Neural crest cell (in vitro differentiated cells): ENCODE measurements around the gene DDX10. TPM values are rescaled to one million over a fixed set of nuclear protein-coding genes. Genes with fewer than 3 reads are reported as not detected.

Experiments
- DNase-seq: peaks from one replicate; pipeline ENCODE4 v3.0.0; 2021; ENCODE audit warnings: low read depth, mixed read lengths, low spot score
- H3K27ac Mint-ChIP-seq: one replicate; pipeline ENCODE4 v1.8.0; 2021; ENCODE audit warnings: mild to moderate bottlenecking, mixed read lengths; ENCODE audit not compliant: unreplicated experiment
- H3K27me3 Mint-ChIP-seq: 2 replicates; pipeline ENCODE4 v1.8.0; 2021; ENCODE audit warnings: low read depth, mild to moderate bottlenecking, mixed read lengths
- H3K36me3 Mint-ChIP-seq: 2 replicates; pipeline ENCODE4 v1.8.0; 2021; ENCODE audit warnings: low read depth, mild to moderate bottlenecking, mixed read lengths
- H3K4me1 Mint-ChIP-seq: 2 replicates; pipeline ENCODE4 v1.8.0; 2021; ENCODE audit warnings: mixed read lengths
- H3K4me3 Mint-ChIP-seq: one replicate; pipeline ENCODE4 v1.8.0; 2021; ENCODE audit warnings: mild to moderate bottlenecking, mixed read lengths
- H3K9me3 Mint-ChIP-seq: 2 replicates; pipeline ENCODE4 v1.8.0; 2021; ENCODE audit warnings: mixed read lengths
- total RNA-seq: library from RNA; stranded (reverse); gene quantifications from 2 replicates; pipeline ENCODE4 v1.2.1, GENCODE V29; 2021
- TF ChIP-seq, protein P1 (sequence below): fragments of 200-600 bp; sonication (generic); conservative IDR thresholded peaks from 2 replicates; pipeline ENCODE4 v1.5.0; 2021; ENCODE audit warnings: antibody characterized with exemption, mild to moderate bottlenecking

DDX10 gene
- total RNA-seq, 1 donor from 2014 or later, result 38.5 TPM

DNA sequence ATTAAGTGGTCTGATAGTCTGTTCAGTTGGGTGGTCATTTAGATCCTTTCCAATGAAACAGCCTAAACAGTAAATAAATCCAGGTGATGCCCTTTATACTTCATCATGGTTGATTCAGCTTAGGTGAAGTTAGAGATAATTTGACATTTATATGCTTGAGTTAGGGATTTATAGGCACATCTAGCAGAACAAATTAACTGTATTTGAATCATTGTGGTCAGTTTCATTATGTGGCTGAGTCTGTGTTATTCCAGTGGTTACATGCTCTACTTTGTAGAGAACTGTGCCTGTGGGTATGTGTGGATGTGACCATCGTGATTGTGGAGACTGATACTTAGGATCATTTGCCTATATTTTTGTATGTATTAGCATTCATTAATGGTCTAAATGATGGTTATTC is 194.6 kb downstream of the DDX10 start:
- Mint-ChIP-seq H3K4me3 (no peak overlapping the region), H3K27ac (no peak overlapping the region), H3K9me3 (no peaks in the 10 kb centered on the region), H3K4me1 (no peaks in the 10 kb centered on the region), H3K27me3 (no peaks in the 10 kb centered on the region), H3K36me3 (no peaks in the 10 kb centered on the region)
- TF ChIP-seq, protein P1, sequence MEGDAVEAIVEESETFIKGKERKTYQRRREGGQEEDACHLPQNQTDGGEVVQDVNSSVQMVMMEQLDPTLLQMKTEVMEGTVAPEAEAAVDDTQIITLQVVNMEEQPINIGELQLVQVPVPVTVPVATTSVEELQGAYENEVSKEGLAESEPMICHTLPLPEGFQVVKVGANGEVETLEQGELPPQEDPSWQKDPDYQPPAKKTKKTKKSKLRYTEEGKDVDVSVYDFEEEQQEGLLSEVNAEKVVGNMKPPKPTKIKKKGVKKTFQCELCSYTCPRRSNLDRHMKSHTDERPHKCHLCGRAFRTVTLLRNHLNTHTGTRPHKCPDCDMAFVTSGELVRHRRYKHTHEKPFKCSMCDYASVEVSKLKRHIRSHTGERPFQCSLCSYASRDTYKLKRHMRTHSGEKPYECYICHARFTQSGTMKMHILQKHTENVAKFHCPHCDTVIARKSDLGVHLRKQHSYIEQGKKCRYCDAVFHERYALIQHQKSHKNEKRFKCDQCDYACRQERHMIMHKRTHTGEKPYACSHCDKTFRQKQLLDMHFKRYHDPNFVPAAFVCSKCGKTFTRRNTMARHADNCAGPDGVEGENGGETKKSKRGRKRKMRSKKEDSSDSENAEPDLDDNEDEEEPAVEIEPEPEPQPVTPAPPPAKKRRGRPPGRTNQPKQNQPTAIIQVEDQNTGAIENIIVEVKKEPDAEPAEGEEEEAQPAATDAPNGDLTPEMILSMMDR, result no peak
- DNase-seq, result no peak

DNA sequence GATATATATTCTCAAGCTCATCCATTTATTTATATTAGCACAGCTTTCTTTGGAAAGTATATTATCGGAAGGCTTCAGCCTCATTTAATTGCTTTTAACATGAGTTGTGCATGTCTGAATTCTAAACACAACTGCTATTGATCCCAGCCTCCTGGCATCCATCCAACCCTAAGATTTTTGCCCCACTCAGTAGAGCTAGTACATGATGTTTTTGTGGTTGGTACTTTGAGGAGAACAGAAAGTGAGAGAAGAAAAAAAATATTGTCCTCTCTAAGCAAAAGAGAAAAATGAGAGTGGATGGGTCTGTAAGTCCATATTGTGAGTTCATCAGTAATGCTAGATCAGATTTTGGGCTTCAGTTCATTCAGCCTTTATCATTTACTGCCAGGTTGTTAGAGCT is 198.7 kb downstream of the DDX10 start:
- H3K9me3 Mint-ChIP-seq, result no peaks in the 10 kb centered on the region
- H3K27ac Mint-ChIP-seq, result no peak overlapping the region
- H3K4me3 Mint-ChIP-seq, result no peak overlapping the region
- H3K27me3 Mint-ChIP-seq, result no peaks in the 10 kb centered on the region
- no peak for DNase-seq
- H3K4me1 Mint-ChIP-seq, result no peaks in the 10 kb centered on the region
- TF ChIP-seq, protein P1, result no peak
- H3K36me3 Mint-ChIP-seq, result no peaks in the 10 kb centered on the region

DNA sequence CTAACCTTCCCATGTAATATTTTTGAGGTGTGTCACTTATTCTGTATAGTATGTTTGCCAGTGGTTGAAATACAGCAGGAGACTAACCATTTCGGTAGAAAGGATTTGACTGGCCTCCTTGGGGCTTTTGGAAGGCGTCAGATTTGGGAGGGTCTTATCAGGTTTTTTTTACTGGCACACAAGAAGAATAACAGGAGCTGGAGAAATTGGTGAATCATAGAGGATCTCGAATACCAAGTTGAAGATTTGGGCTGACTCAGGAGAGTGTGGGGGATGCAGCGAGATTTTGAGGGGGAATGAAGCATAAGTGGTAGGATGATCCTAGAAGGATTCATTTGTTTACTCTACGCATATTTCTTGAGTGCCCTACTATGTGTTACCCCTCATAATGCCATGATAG is 200.5 kb downstream of the DDX10 start:
- Mint-ChIP-seq H3K36me3 (no peaks in the 10 kb centered on the region), H3K4me1 (no peaks in the 10 kb centered on the region), H3K27me3 (no peaks in the 10 kb centered on the region), H3K27ac (no peak overlapping the region), H3K4me3 (no peak overlapping the region), H3K9me3 (no peaks in the 10 kb centered on the region)
- TF ChIP-seq, protein P1, result no peak
- DNase-seq, result no peak

DNA sequence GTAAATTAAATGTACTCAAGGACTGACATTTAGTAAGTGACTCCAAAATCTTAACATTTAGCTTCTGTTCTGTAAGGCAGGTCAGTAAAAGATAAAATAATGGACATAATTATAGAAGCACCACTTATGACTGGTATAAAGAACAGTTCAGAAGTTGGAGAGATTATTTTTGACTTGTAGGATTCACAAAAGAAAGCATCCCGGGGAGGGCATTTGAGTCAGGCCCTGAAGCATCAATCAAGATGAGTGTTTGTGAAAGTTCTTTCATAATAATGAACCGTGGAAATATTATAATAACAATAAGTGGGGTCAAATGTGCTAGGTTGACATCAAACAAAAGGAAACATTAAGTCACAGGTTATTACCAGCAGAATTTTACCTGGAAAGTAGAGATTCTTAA is 201.9 kb downstream of the DDX10 start:
- Mint-ChIP-seq H3K27me3 (no peaks in the 10 kb centered on the region), H3K9me3 (no peaks in the 10 kb centered on the region), H3K4me1 (no peaks in the 10 kb centered on the region), H3K4me3 (no peak overlapping the region), H3K36me3 (no peaks in the 10 kb centered on the region), H3K27ac (no peak overlapping the region)
- TF ChIP-seq, protein P1, result no peak
- DNase-seq, result no peak

DNA sequence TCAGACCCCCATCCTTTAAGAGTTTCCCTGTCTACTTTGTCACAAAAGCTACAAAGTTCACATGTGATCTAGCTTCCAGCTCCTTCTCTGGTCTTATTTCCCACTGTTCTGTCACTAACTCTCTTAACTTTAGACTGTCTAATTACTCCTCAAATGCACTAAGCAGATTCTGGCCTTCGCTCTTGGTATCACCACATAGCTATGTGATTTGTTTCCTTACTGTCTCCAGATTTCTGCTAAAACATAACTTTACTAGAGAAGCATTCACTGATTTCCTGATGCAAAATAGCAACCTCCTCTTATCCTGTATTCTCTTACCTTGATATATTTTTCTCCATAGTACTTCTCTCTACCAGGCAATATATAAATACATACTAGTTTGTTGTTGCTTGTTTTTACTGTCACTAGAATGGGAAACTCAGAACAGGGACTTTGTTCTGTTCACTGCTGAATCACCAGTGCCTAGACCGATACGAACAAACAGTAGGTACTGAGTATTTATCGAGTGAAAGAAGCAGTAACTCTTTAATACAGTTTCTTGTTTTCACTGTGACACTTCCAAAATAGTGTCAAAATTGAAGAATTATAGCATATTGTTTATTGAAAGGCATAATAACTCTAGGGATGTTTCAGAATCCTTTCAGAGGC is 205.6 kb downstream of the DDX10 start:
- H3K36me3 Mint-ChIP-seq, result no peaks in the 10 kb centered on the region
- no peak overlapping the region for H3K4me3 Mint-ChIP-seq
- no peaks in the 10 kb centered on the region for H3K9me3 Mint-ChIP-seq
- H3K4me1 Mint-ChIP-seq, result peaks cover 4% of the 10 kb centered on the region
- H3K27me3 Mint-ChIP-seq, result no peaks in the 10 kb centered on the region
- no peak for DNase-seq
- TF ChIP-seq, protein P1, result no peak
- H3K27ac Mint-ChIP-seq, result no peak overlapping the region
